ENCODE measurements around the gene ILDR1.
A peak's percentile ranks its signal among the peaks of the same experiment; 100 is the strongest.

ILDR1 gene

GRCh38 chr3:122014741-122015140 lies 7.3 kb downstream of the ILDR1 start:
- DNase-seq, result no peak

- DNase-seq, result no peak
Observed at GRCh38 chr3:122013448-122013925, 8.6 kb downstream of the ILDR1 start.

GRCh38 chr3:122012821-122013220 lies 9.2 kb downstream of the ILDR1 start:
- DNase-seq, result no peak

GRCh38 chr3:122011396-122011795 lies 10.7 kb downstream of the ILDR1 start:
- DNase-seq, result no peak

- no peak for DNase-seq
Observed at GRCh38 chr3:122010506-122010905, 11.5 kb downstream of the ILDR1 start.

- DNase-seq, result no peak
Observed at GRCh38 chr3:122008166-122008565, 13.9 kb downstream of the ILDR1 start.

GRCh38 chr3:122006267-122006666 lies 15.8 kb downstream of the ILDR1 start:
- DNase-seq, result no peak

GRCh38 chr3:122004991-122005565 lies 17.0 kb downstream of the ILDR1 start:
- no peak for DNase-seq

GRCh38 chr3:122004107-122004506 lies 17.9 kb downstream of the ILDR1 start:
- DNase-seq, result no peak

GRCh38 chr3:122003606-122004005 lies 18.4 kb downstream of the ILDR1 start:
- DNase-seq, result no peak

GRCh38 chr3:122003112-122003511 lies 18.9 kb downstream of the ILDR1 start:
- DNase-seq, result no peak

GRCh38 chr3:122002611-122003010 lies 19.4 kb downstream of the ILDR1 start:
- no peak for DNase-seq

GRCh38 chr3:122001892-122002291 lies 20.2 kb downstream of the ILDR1 start:
- DNase-seq, result no peak

GRCh38 chr3:122000936-122001605 lies 21.0 kb downstream of the ILDR1 start:
- no peak for DNase-seq

GRCh38 chr3:121999931-122000330 lies 22.1 kb downstream of the ILDR1 start:
- no peak for DNase-seq

GRCh38 chr3:121998611-121999473 lies 23.2 kb downstream of the ILDR1 start:
- no peak for DNase-seq

- no peak for DNase-seq
Observed at GRCh38 chr3:121998030-121998580, 23.9 kb downstream of the ILDR1 start.

GRCh38 chr3:121997372-121997771 lies 24.7 kb downstream of the ILDR1 start:
- DNase-seq, result no peak

- DNase-seq, result no peak
Observed at GRCh38 chr3:121996441-121996840, 25.6 kb downstream of the ILDR1 start.

- DNase-seq, result peak; percentile 45
Observed at GRCh38 chr3:121995161-121996137, 26.6 kb downstream of the ILDR1 start.

- no peak for DNase-seq
Observed at GRCh38 chr3:121994551-121994950, 27.5 kb downstream of the ILDR1 start.
